H9 (cell line): Measurements from ENCODE around the gene RIPPLY3. TPM values are rescaled to one million over a fixed set of nuclear protein-coding genes. Genes with fewer than 3 reads are reported as not detected.

Experiments
- DNase-seq: peaks from one replicate; pipeline ENCODE4 v3.0.0-alpha.2; 2017
- H2AFZ ChIP-seq: one replicate; pipeline ENCODE4 v1.6.1; 2013; ENCODE audit warnings: mild to moderate bottlenecking, low read length, control low read depth, moderate library complexity
- H2AK5ac ChIP-seq: 2 replicates; pipeline ENCODE4 v1.6.1; 2013; ENCODE audit warnings: low read length, control low read depth, mixed read lengths; ENCODE audit not compliant: insufficient read length
- H2BK120ac ChIP-seq: one replicate; pipeline ENCODE4 v1.6.1; 2013; ENCODE audit warnings: low read depth, mild to moderate bottlenecking, low read length, control low read depth, inconsistent platforms; ENCODE audit not compliant: poor library complexity, severe bottlenecking
- H2BK12ac ChIP-seq: 2 replicates; pipeline ENCODE4 v1.6.1; 2013; ENCODE audit warnings: low read length, control low read depth, mixed read lengths, low read depth; ENCODE audit not compliant: insufficient read length
- H2BK15ac ChIP-seq: 2 replicates; pipeline ENCODE4 v1.6.1; 2013; ENCODE audit warnings: low read depth, low read length, control low read depth
- H2BK20ac ChIP-seq: one replicate; pipeline ENCODE4 v1.6.1; 2013; ENCODE audit warnings: low read depth, mild to moderate bottlenecking, low read length, control low read depth, inconsistent platforms; ENCODE audit not compliant: poor library complexity, severe bottlenecking
- H2BK5ac ChIP-seq: 2 replicates; pipeline ENCODE4 v1.6.1; 2013; ENCODE audit warnings: low read length, control low read depth, mixed read lengths; ENCODE audit not compliant: insufficient read length
- H3K14ac ChIP-seq: 2 replicates; pipeline ENCODE4 v1.6.1; 2013; ENCODE audit warnings: low read length, control low read depth; ENCODE audit not compliant: insufficient read depth
- H3K18ac ChIP-seq: 2 replicates; pipeline ENCODE4 v1.6.1; 2013; ENCODE audit warnings: low read depth, mild to moderate bottlenecking, mixed read lengths, low read length, control low read depth; ENCODE audit not compliant: insufficient read length
- H3K23ac ChIP-seq: 2 replicates; pipeline ENCODE4 v1.6.1; 2013; ENCODE audit warnings: low read length, control low read depth, mixed read lengths, low read depth; ENCODE audit not compliant: insufficient read length
- H3K23me2 ChIP-seq: 2 replicates; pipeline ENCODE4 v1.6.1; 2013; ENCODE audit warnings: low read depth, mild to moderate bottlenecking, mixed read lengths, low read length, control low read depth; ENCODE audit not compliant: insufficient read length, poor library complexity, severe bottlenecking
- H3K27ac ChIP-seq: 2 replicates; pipeline ENCODE4 v1.5.1; 2013; ENCODE audit warnings: low read length, control low read depth, mixed read lengths, low read depth; ENCODE audit not compliant: insufficient read length
- H3K27me3 ChIP-seq: 2 replicates; pipeline ENCODE4 v1.6.1; 2013; ENCODE audit warnings: low read length, control low read depth, inconsistent platforms; ENCODE audit not compliant: insufficient read depth
- H3K4ac ChIP-seq: 2 replicates; pipeline ENCODE4 v1.6.1; 2013; ENCODE audit warnings: low read depth, mild to moderate bottlenecking, control low read depth, inconsistent platforms, low read length, moderate library complexity
- H3K4me1 ChIP-seq: 2 replicates; pipeline ENCODE4 v1.6.1; 2013; ENCODE audit warnings: low read length, control low read depth, inconsistent platforms; ENCODE audit not compliant: insufficient read depth
- H3K4me2 ChIP-seq: 2 replicates; pipeline ENCODE4 v1.6.1; 2013; ENCODE audit warnings: low read length, control low read depth, mixed read lengths; ENCODE audit not compliant: insufficient read length, insufficient read depth
- H3K56ac ChIP-seq: 2 replicates; pipeline ENCODE4 v1.6.1; 2013; ENCODE audit warnings: low read depth, mild to moderate bottlenecking, mixed read lengths, low read length, control low read depth; ENCODE audit not compliant: insufficient read length
- H3K79me1 ChIP-seq: 2 replicates; pipeline ENCODE4 v1.6.1; 2013; ENCODE audit warnings: low read depth, mild to moderate bottlenecking, moderate library complexity, low read length, control low read depth, inconsistent platforms; ENCODE audit not compliant: insufficient read depth, poor library complexity, severe bottlenecking
- H3K79me2 ChIP-seq: 2 replicates; pipeline ENCODE4 v1.6.1; 2013; ENCODE audit warnings: low read length, control low read depth, inconsistent platforms; ENCODE audit not compliant: insufficient read depth
- H3K9ac ChIP-seq: 2 replicates; pipeline ENCODE4 v1.6.1; 2013; ENCODE audit warnings: low read length, control low read depth, mixed read lengths; ENCODE audit not compliant: insufficient read length; ENCODE audit errors: extremely low read depth
- H3K9me3 ChIP-seq: one replicate; pipeline ENCODE4 v1.6.1; 2013; ENCODE audit warnings: low read depth, low read length, inconsistent platforms; ENCODE audit not compliant: control insufficient read depth
- H3T11ph ChIP-seq: one replicate; pipeline ENCODE4 v1.6.1; 2013; ENCODE audit warnings: mild to moderate bottlenecking, low read length, control low read depth, inconsistent platforms
- H4K20me1 ChIP-seq: one replicate; pipeline ENCODE4 v1.6.1; 2013; ENCODE audit not compliant: control insufficient read depth, insufficient read length, insufficient read depth
- H4K5ac ChIP-seq: 2 replicates; pipeline ENCODE4 v1.6.1; 2013; ENCODE audit warnings: low read depth, mild to moderate bottlenecking, mixed read lengths, low read length, control low read depth; ENCODE audit not compliant: insufficient read length
- H4K8ac ChIP-seq: replicated peaks from 2 replicates; pipeline ENCODE4 v1.6.1; 2013; ENCODE audit warnings: low read length, control low read depth, mixed read lengths, low read depth; ENCODE audit not compliant: insufficient read length
- H4K91ac ChIP-seq: 2 replicates; pipeline ENCODE4 v1.6.1; 2013; ENCODE audit warnings: low read depth, mild to moderate bottlenecking, moderate library complexity, mixed read lengths, low read length, control low read depth; ENCODE audit not compliant: insufficient read length
- H3K27ac Mint-ChIP-seq, 3 experiments: 2 replicates in 2 of 3; 3 replicates in 1 of 3; pipeline ENCODE4 v1.8.0; 2020 to 2021; ENCODE audit warnings: mixed read lengths in 3 of 3, mild to moderate bottlenecking in 1 of 3, moderate library complexity in 1 of 3
- H3K27me3 Mint-ChIP-seq: 2 replicates; pipeline ENCODE4 v1.8.0; 2021; ENCODE audit warnings: low read depth, mild to moderate bottlenecking, moderate library complexity, mixed read lengths
- H3K36me3 Mint-ChIP-seq, 3 experiments: 2 replicates in 2 of 3; 3 replicates in 1 of 3; pipeline ENCODE4 v1.8.0; 2020 to 2021; ENCODE audit warnings: low read depth in 3 of 3, mixed read lengths in 3 of 3; ENCODE audit not compliant: insufficient read depth in 1 of 3
- H3K4me1 Mint-ChIP-seq, 2 experiments: 2 replicates each; pipeline ENCODE4 v1.8.0; 2020; ENCODE audit warnings: mixed read lengths in 2 of 2
- H3K4me3 Mint-ChIP-seq, 2 experiments: 2 replicates in 1 of 2; 3 replicates in 1 of 2; pipeline ENCODE4 v1.8.0; 2020 to 2021; ENCODE audit warnings: mild to moderate bottlenecking in 2 of 2, mixed read lengths in 2 of 2, moderate library complexity in 1 of 2
- H3K9me3 Mint-ChIP-seq, 2 experiments: 2 replicates in 1 of 2; 3 replicates in 1 of 2; pipeline ENCODE4 v1.8.0; 2020; ENCODE audit warnings: mild to moderate bottlenecking in 2 of 2, mixed read lengths in 2 of 2, moderate library complexity in 1 of 2
- WGBS: extraction: QIAGEN DNeasy Blood & Tissue Kit; methylation state at CpG from one replicate; pipeline ENCODE4 v1.1.7; 2013; ENCODE audit warnings: missing lambda C conversion rate, low lambda C conversion rate, mixed read lengths; ENCODE audit not compliant: insufficient read length; ENCODE audit errors: extremely low coverage; 5-methylcytosine and 5-hydroxymethylcytosine counted together
- total RNA-seq: library from RNA; stranded (reverse); gene quantifications from 2 replicates; pipeline ENCODE4 v1.2.1, GENCODE V29; 2021
- TF ChIP-seq, protein P1 (sequence below): fragments of 200-600 bp; sonication (generic); conservative IDR thresholded peaks from 3 replicates; pipeline ENCODE4 v1.8.0; 2021; ENCODE audit warnings: antibody characterized with exemption, mild to moderate bottlenecking

RIPPLY3 gene
- total RNA-seq, 1 experiment from 2014 or later: 1.9 TPM

DNA sequence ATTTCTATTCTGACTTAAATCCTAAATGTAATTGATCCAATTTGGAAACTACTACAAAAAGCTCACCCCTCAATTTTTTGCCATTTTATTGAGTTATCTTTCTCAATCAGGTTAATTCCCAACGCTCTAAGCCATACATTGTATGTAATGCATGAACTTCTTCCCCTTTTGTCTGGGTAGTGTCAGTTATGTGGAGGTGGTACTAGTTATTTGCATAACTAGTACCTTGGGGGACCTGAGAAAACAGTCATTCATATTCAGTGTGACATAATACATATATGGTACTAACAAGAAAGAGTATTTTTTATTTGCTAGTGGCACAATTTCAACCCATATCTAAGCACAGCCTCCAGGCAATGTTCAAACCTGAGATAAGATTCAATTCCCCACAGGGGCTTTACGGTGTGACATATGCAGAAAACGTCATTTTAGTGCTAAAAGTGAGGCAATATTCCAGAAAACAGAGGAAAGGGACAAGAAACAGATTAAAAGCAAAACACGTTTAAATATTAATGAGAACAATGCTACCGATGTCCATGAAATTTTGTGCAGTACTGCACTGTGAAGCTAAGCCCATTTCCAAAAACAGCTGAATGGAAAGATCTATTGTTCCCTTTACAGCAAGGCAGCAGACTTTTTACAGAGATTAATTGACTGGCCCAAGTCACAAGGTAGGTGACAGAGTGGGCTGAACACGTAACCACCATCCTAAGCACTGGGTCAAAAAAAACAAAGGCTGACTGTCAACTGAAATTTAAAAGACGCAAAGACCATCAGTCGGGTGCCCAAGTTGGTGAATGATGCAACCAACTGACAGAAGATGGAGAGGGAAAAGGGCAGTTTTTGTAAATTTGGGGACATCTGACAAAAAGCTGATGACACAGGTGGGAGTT is 41.4 kb upstream of the RIPPLY3 start:
- H2AK5ac ChIP-seq: no peak overlapping the region
- H3K79me1 ChIP-seq: no peaks in the 10 kb centered on the region
- no peak overlapping the region for H4K8ac ChIP-seq
- no peaks in the 10 kb centered on the region for H3K27me3 ChIP-seq
- H4K5ac ChIP-seq: no peak overlapping the region
- H3K27ac ChIP-seq: no peak overlapping the region
- no peak overlapping the region for H3K56ac ChIP-seq
- Mint-ChIP-seq H3K4me3 (peak overlapping the region; percentile 63 to 78), H3K4me1 (peaks cover 15 to 17% of the 10 kb centered on the region in 2 experiments), H3K27ac (peak overlapping the region in 1 of 3 experiments; percentile 71; a peak in 1 of 7 replicates), H3K9me3 (no peaks in the 10 kb centered on the region), H3K36me3 (peaks cover 0 to 11% (median 4%) of the 10 kb centered on the region in 3 experiments; a peak in 5 of 7 replicates), H3K27me3 (no peaks in the 10 kb centered on the region)
- no CpG with 5 or more reads among the region's 8 CpGs for WGBS
- H3K14ac ChIP-seq: no peak overlapping the region
- H3K79me2 ChIP-seq: no peaks in the 10 kb centered on the region
- H3T11ph ChIP-seq: no peak overlapping the region
- H3K9ac ChIP-seq: no peak overlapping the region
- no peak overlapping the region for H2BK120ac ChIP-seq
- no peak overlapping the region for H2BK20ac ChIP-seq
- H3K18ac ChIP-seq: no peak overlapping the region
- peaks cover 3% of the 10 kb centered on the region for H3K23me2 ChIP-seq
- TF ChIP-seq, protein P1, sequence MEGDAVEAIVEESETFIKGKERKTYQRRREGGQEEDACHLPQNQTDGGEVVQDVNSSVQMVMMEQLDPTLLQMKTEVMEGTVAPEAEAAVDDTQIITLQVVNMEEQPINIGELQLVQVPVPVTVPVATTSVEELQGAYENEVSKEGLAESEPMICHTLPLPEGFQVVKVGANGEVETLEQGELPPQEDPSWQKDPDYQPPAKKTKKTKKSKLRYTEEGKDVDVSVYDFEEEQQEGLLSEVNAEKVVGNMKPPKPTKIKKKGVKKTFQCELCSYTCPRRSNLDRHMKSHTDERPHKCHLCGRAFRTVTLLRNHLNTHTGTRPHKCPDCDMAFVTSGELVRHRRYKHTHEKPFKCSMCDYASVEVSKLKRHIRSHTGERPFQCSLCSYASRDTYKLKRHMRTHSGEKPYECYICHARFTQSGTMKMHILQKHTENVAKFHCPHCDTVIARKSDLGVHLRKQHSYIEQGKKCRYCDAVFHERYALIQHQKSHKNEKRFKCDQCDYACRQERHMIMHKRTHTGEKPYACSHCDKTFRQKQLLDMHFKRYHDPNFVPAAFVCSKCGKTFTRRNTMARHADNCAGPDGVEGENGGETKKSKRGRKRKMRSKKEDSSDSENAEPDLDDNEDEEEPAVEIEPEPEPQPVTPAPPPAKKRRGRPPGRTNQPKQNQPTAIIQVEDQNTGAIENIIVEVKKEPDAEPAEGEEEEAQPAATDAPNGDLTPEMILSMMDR: no peak
- no peak overlapping the region for H3K4ac ChIP-seq
- no peak overlapping the region for H2BK5ac ChIP-seq
- no peak overlapping the region for H3K4me2 ChIP-seq
- no peaks in the 10 kb centered on the region for H3K4me1 ChIP-seq
- no peak overlapping the region for H2AFZ ChIP-seq
- no peak for DNase-seq
- H4K20me1 ChIP-seq: no peaks in the 10 kb centered on the region
- H4K91ac ChIP-seq: no peak overlapping the region
- H2BK12ac ChIP-seq: no peak overlapping the region
- H2BK15ac ChIP-seq: no peak overlapping the region
- no peak overlapping the region for H3K23ac ChIP-seq
- H3K9me3 ChIP-seq: no peaks in the 10 kb centered on the region
